Neutrophil (primary cell): ENCODE measurements around the gene CCDC9.
"Not testable (repeated sequence)": the region's sequence is repeated elsewhere in the genome, so short reads cannot be mapped to it uniquely, and the experiment has no call there.

Experiments
- H3K27ac ChIP-seq: fragments of 200-600 bp; sonication (generic); 2 replicates; pipeline ENCODE4 v1.5.1; 2016; ENCODE audit warnings: mild to moderate bottlenecking, moderate library complexity
- H3K27me3 ChIP-seq: fragments of 200-600 bp; sonication (generic); 2 replicates; pipeline ENCODE4 v1.6.0; 2016; ENCODE audit warnings: mild to moderate bottlenecking
- H3K36me3 ChIP-seq: fragments of 200-600 bp; sonication (generic); 2 replicates; pipeline ENCODE4 v1.5.1; 2017
- H3K4me1 ChIP-seq, 2 experiments: fragments of 200-600 bp in 1 of 2; sonication (generic) in 1 of 2; 1 replicate in 1 of 2; 2 replicates in 1 of 2; pipeline versions ENCODE4 v1.5.1 to v1.6.1; 2013 to 2016; ENCODE audit warnings: low read depth in 1 of 2, low read length in 1 of 2, mild to moderate bottlenecking in 1 of 2, moderate library complexity in 1 of 2; ENCODE audit not compliant: control insufficient read depth in 1 of 2, insufficient read depth in 1 of 2
- H3K4me3 ChIP-seq, 2 experiments: fragments of 200-600 bp in 1 of 2; sonication (generic) in 1 of 2; 1 replicate in 1 of 2; 2 replicates in 1 of 2; pipeline ENCODE4 v1.5.1; 2013 to 2016; ENCODE audit warnings: low read depth in 1 of 2, low read length in 1 of 2, mild to moderate bottlenecking in 1 of 2, moderate library complexity in 1 of 2
- H3K9me3 ChIP-seq: fragments of 200-600 bp; sonication (generic); 2 replicates; pipeline ENCODE4 v1.5.1; 2016
- CTCF ChIP-seq: fragments of 200-600 bp; sonication (generic); IDR thresholded peaks from 2 replicates; pipeline ENCODE4 v1.5.1; 2016; ENCODE audit warnings: antibody characterized with exemption

Gene CCDC9

GRCh38 chr19:47261946-47262793 lies 5.8 kb downstream of the CCDC9 start:
- peaks cover 79% of the 10 kb centered on the region for H3K36me3 ChIP-seq
- peaks cover 18 to 35% of the 10 kb centered on the region in 2 experiments for H3K4me1 ChIP-seq
- not testable (repeated sequence) for H3K9me3 ChIP-seq, H3K4me3 ChIP-seq, H3K27me3 ChIP-seq
- peak overlapping the region; percentile 82 for H3K27ac ChIP-seq
- peak; percentile 15 for TF ChIP-seq CTCF

- no peak for TF ChIP-seq CTCF
- H3K4me1 ChIP-seq: peaks cover 8 to 18% of the 10 kb centered on the region in 2 experiments
- H3K36me3 ChIP-seq: peaks cover 86% of the 10 kb centered on the region
- no peak overlapping the region for H3K27ac ChIP-seq
- H3K9me3 ChIP-seq: no peaks in the 10 kb centered on the region
- H3K27me3 ChIP-seq: no peaks in the 10 kb centered on the region
- no peak overlapping the region for H3K4me3 ChIP-seq
Measured at GRCh38 chr19:47264629-47265028, 8.3 kb downstream of the CCDC9 start.

- H3K9me3 ChIP-seq: no peaks in the 10 kb centered on the region
- H3K4me3 ChIP-seq: no peak overlapping the region
- H3K27ac ChIP-seq: no peak overlapping the region
- H3K27me3 ChIP-seq: no peaks in the 10 kb centered on the region
- peaks cover 8 to 14% of the 10 kb centered on the region in 2 experiments for H3K4me1 ChIP-seq
- peaks cover 87% of the 10 kb centered on the region for H3K36me3 ChIP-seq
- no peak for TF ChIP-seq CTCF
Measured at GRCh38 chr19:47266401-47266941, 10.1 kb downstream of the CCDC9 start.

GRCh38 chr19:47267350-47267759 lies 11.0 kb downstream of the CCDC9 start:
- no peak overlapping the region for H3K27ac ChIP-seq
- H3K4me3 ChIP-seq: no peak overlapping the region
- no peaks in the 10 kb centered on the region for H3K9me3 ChIP-seq
- peaks cover 91% of the 10 kb centered on the region for H3K36me3 ChIP-seq
- H3K27me3 ChIP-seq: no peaks in the 10 kb centered on the region
- peaks cover 10 to 13% of the 10 kb centered on the region in 2 experiments for H3K4me1 ChIP-seq
- no peak for TF ChIP-seq CTCF

- H3K27me3 ChIP-seq: no peaks in the 10 kb centered on the region
- H3K36me3 ChIP-seq: peaks cover 84% of the 10 kb centered on the region
- TF ChIP-seq CTCF: no peak
- no peak overlapping the region for H3K4me3 ChIP-seq
- no peaks in the 10 kb centered on the region for H3K9me3 ChIP-seq
- H3K4me1 ChIP-seq: peaks cover 14% of the 10 kb centered on the region in 2 experiments
- H3K27ac ChIP-seq: no peak overlapping the region
Measured at GRCh38 chr19:47268028-47268427, 11.7 kb downstream of the CCDC9 start.
